HG03378 (cell line): ENCODE measurements around the gene UNC119B.

ENCODE experiments used
- ATAC-seq: cut with Tn5 transposase; IDR thresholded peaks from one replicate; pipeline ENCODE4 v1.9.1; 2021; ENCODE audit warnings: mild to moderate bottlenecking, moderate library complexity; ENCODE audit not compliant: unreplicated experiment

Gene UNC119B

DNA sequence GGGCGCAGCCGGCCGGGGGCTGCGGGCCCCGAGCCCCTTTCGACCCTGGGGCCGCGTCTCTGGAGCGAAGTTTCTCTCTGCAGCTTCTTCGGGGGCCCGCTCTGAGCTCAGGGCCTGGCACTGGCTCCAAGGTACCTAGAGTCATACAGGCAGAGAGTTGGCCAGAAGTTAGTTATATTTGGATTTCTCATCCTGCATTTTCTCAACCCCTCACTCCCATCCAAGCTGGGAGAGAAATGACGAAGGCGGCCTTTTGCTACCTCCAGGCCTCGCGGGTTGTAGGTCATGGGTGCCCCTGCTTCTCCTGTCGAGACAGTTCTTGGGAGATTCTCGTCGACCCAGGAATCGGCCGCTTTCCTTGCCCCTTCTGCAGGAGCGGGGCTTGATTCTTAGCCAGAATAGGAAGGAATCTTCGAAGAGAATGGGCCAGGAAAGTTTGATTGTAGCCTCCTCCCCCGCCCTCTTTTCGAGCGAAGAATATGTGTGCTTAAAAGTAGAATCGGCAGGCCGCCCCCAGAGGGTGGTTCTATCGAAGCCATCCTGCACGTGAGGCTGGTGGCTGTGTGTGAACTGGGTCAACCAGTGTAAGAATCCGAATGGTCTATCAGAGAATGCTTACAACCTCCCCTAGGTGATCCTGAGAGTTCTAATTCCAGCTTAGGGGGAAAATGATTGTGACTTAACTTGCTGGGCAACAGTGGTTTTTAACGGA lies 22.5 kb upstream of the UNC119B start:
- ATAC-seq = no peak

DNA sequence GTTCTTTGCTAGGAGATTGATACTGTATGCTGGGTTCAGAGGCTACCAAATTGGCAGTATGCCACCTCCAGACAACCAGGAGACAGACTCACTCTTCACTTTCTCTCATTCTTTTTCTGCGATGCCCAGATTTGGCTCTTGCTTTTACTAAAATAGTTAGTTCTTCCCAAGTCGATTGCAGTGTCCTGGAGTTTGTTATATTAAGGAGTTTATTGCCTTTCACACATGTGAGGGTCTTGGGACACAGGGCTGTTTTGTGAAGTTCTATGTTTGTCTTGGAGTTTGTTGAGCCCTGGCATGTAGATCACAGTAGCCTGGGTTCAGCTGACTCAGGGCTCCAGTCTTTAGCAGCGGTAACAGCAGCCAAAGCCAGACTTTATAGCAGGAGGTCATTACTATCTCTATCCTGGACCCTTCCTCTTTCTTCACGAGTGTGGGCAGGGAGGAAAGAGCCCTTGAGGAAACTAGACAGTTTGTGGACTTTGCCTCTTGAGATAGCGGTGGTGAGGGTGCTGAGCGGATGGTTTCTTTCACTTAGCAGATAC lies 21.7 kb upstream of the UNC119B start:
- ATAC-seq = no peak

DNA sequence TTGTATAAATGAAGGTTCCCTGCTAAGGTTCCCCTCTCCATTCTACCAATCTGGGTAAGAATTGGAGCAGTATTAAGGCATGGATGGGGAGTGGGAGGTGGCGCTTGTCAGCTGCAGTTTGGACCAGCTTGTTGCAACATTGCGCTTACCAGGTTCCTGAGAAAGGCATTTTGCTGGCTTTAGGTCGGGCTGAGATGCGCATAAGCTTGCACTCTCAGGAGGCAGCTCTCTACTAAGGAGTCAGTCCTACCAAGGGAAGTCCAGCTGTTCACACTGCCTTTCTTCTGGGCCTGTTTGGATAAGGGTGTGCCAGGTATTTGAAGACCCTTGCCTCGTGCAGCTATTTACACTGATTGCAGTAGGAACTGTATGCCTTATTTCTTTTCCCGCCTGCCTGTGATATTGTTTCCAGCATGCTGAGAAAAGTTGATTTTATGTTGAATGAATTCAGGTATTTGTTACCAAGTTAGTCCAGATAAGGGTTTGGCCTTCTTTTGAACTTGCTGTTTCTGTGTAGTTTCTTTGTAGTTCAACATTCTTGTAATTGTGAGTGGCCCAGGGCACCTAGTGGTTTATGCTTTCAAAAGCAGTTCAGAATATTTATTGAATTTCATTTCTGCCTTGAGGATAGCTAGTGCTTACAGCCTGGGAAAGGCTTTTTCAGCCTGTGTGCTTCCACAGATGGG lies 20.7 kb upstream of the UNC119B start:
- no peak for ATAC-seq

DNA sequence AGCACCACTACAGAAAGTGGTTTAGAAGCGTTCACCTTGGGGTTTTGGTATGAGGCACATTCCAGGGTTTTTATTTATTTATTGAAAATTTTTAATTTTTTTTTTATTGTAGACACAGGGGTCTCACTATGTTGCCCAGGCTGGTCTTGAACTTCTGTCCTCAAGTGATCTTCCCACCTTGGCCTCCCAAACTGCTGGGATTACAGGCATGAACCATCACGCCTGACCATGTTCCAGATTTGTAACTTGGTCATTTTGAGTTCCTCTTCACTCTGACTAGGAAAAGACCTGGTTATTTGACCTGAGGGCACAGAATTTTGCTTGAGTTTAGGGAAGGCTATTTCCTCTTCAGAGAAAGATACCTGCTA lies 20.2 kb upstream of the UNC119B start:
- no peak for ATAC-seq

DNA sequence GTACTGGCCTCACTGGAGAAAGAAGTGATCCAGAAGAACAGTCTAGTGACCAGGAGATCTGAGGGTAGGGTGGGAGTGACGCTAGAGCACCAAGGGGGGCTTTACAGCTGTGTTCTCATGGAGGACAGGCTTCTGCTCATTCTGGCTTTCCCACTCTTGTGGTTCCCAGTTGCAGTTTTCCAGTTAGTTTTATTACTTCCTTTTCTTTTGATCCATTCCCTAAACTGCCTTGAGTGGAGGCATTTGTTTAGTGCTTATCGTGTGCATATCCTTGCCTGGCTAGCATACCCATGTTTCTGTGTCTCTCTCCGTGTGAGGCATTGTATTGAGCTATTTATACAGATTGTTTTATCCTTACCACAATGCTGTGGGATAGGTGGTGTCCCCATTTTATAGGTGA lies 19.3 kb upstream of the UNC119B start:
- ATAC-seq = no peak

DNA sequence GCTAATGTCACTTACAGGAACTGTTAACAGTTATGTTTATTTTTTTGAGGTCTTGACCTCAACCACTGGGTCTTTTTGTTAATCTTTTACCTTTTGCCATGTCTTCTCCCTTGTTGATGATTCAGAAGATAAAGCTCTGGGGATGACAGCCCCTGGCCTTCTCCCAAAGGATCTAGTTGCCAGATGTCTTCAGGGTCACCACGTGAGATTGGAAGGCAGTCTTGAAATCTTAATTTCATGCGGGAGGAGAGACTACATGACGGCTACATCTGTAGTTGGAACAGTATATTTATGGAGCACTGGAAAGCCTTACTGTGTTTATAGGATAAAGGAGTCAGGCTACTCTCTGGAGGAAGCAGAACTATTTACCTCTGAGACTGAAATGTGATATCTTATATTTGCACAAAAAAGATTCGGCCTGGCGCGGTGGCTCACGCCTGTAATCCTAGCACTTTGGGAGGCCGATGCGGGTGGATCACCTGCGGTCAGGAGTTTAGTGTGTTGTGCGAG lies 17.7 kb upstream of the UNC119B start:
- no peak for ATAC-seq

DNA sequence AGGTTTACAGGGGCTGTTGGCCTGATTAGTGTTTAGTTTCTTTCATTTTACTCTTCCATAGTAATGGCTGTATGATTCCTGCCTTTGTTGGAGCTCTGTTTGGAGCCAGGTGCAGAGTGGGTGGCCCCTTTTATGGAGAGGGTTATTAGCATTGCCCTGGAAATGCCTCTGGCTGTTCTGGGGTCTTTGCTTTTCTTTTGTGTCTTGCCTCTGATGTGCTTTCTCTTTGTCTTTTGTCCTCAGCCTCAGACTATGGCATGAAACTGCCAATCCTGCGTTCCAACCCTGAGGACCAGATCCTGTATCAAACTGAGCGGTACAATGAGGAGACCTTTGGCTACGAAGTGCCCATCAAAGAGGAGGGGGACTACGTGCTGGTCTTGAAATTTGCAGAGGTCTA lies 16.4 kb upstream of the UNC119B start:
- ATAC-seq = no peak

DNA sequence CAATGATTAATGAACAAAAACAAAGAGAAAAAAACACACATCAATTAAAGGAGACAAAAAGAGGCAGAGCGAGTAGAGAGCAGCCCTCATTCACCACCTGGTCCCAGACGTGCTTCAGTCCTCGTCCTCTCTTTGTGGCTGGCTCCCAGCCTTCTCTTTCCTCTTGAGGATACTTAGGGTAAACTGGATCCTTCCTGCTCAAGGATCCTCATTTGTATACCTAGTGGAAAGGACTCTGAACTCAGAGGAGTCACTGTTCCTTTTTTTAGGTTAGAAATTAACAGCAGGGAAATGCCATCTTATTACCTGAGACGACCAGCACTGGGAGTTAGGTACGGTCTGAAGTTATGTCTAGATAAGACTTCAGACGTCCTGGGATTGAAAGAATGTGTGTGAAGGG lies 13.6 kb upstream of the UNC119B start:
- no peak for ATAC-seq

DNA sequence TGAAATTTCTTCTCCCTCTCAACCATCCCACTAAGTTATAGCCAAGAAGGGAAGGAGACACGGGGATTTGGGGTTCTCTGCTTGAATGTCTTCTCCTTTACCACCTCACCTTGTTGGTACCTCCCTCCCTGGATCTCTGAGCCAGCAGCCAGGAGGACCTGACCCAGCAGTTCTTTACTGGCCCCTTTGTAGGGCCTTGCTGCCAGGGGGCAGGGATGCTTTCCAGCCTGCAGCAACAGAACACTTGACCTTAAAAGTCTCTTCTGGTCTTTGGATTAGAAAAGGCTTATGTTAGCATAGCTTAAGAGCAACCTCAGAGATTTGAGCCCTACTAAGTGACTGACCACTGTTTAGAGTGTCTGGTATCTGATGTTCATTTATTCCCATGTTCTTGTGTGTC lies 12.9 kb upstream of the UNC119B start:
- ATAC-seq = no peak

DNA sequence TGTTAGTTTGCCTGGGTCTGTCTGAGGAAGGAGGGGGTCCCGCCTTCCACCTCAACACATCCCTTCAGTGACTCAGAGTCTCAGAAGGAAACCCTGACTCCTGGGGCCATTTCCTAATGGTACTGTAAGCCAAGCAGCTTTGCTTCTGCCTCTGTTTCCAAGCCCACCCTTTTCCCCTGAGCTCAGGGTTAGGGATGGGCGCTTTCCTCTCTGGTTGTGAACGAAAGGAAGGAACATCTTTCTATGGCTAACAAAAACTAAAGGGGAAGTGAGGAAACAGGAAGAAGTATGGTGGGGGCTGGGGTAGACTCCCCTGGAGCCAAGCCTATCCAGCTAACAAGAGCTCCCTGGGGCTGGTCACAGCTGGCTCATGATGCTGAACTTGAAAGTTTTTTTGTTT lies 11.6 kb upstream of the UNC119B start:
- no peak for ATAC-seq

DNA sequence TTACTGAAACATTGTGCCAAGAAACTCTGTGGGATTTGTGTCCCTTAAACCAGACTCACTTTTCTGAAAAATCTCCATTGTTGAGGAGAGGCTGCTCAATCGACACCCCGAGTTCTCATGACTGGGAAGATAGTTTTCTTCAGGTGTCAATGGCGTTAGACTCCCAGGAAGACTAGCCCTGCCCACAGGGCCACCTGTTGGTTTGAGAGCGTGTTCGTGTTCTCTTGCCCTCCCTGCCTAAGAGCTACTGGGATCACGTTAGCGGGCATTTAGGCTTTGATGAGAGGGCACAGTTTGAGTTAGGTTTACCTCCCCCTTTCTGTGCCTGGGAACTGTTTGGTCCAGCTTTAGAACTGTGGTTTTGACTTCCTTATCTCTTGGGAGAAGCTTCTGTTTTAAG lies 10.7 kb upstream of the UNC119B start:
- ATAC-seq = no peak

DNA sequence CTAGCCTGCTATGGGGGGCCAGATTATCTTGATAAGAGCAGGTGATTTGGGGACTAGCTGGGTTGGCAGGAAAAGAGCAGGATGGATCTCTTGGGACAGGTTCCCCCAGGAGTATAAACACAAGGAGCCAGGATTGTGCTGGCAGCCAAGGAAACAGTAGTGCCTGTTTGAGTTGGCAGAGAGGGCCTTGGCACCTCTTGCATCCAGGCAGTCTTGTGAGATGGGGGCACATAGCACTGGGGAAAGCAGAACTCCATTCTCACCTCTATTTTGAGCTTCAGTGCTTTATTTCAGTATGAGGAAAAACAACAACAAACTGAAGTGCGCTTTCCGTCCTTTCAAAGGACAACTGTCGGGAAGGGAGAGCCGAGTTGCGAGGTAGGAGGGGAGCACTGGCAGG lies 9.4 kb upstream of the UNC119B start:
- ATAC-seq = no peak

DNA sequence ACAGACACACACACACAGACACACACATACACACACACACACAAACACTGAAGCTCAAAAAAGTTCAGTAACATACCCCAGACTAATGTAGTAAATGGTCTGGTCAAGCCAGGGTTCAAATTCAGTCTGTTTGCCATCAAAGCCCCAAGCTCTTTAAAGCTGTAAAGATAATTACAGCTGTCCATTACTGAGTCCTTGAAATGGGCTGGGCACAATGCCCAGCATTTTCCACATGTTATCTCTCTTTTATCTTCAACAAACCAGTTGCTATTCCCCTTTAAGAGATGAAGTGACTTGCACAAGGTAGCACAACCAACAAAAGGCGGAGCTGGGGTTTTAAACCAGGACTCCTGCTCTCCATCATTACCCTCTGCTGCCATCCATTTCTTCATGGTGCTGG lies 7.6 kb upstream of the UNC119B start:
- no peak for ATAC-seq

DNA sequence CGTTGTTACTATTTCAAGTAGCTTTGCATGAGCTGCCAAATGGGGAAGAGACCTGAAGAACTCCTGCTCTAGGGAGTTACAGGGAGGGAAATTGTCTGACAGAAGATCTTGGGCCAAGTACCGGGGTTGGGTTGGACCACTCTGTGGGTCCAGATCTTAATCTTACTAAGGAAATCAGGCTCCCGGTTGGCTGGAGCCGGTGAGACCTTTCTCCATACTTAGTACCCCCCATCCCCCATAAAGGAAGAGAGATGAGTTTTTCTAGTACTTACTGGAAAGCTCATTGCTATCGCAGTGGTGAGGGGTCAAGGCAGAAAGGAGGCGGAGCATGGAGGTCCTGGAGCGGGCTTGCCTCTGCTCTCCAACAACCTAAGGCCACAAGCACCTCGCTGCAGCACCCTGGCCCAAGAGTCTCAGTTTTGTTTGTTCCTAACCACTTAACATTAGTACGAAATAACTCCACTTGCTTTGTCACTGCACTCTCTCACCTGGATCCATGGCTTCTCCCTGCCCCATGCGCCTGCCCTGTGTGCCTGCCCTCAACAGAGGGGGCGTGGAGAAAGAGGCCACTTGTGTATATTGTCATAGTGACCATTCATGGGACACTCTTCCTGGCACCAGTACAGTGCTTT lies 6.8 kb upstream of the UNC119B start:
- ATAC-seq = no peak

DNA sequence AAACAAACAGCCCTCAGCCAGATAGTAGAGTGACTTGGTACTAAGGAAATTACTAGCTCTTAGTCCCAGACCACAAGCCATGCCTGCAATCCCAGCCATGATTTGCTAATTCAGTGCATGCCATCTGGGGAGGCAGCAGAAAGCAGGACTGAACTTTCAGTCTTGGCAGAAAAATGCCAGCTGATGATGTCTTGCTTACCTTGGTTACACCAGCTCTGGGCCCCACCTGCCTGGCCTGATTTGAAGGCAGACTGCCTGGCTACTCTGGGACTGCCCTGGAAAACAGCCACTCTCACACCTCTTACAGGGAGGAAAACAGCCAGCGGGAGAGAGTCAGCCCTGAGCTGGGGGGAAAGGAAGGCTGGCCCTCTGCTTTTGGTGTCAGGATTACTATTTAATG lies 4.6 kb upstream of the UNC119B start:
- no peak for ATAC-seq

DNA sequence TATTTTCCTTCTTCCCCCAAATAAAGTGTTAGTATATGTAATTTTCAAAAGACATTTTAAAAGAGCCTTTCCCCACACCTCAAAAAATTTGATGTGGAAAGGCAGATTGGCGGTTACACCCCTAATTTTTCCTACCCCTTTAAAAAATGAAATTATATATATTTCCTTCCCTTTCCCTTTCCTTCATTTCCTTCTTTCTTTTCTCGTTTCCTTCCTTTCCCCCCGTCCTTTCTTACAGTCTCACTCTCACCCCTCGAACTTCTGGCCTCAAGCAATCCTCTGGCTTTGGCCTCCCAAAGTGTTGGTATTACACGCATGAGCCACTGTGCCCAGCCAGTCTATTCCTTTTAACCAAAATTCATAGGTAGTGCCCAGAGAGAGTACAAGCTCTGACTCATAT lies 4.2 kb upstream of the UNC119B start:
- ATAC-seq = no peak

DNA sequence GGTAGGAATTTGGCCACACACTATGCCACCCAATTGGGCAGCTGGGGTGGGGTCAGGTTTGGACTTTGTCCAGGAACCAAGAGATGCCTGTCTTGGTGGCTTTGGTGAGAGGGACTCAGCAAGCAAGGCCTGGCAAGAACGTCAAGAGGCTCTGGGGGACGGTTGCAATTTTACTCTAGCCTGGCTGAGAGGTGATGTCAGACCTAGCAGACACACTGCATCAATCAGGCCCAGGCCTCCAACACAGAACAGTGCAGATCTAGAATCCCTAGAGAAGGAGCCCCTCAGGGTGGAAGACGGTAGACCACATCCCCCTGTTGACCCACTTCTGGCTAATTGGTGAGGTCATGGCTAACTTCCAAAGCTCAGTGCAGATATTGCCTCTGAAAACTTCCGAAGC lies 1.6 kb upstream of the UNC119B start:
- no peak for ATAC-seq

DNA sequence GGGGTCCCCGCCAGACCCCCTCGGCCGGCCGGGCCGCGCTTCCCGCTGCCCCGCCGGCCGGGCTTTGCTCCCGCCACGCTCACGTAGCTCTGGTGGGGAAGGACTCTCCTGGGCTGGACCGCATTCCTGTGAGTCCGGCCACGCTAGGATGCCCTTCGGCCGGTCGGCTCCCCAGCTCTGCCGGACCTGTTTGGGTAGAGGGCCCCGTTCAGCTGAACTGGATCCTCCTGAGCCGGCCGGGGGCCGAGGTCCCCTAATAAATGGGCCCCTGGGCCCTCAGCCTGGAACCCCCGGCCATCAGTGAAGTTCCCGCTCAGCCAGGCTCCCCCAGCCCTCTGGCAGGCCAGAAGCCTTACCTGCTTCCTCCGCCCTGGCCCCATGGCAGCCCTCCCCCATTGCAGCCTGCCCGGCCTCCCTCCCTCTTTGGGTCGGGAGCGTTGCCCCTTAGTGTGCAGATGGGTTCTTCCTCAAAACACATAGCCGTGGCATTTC lies 593 bp downstream of the UNC119B start:
- ATAC-seq = no peak

DNA sequence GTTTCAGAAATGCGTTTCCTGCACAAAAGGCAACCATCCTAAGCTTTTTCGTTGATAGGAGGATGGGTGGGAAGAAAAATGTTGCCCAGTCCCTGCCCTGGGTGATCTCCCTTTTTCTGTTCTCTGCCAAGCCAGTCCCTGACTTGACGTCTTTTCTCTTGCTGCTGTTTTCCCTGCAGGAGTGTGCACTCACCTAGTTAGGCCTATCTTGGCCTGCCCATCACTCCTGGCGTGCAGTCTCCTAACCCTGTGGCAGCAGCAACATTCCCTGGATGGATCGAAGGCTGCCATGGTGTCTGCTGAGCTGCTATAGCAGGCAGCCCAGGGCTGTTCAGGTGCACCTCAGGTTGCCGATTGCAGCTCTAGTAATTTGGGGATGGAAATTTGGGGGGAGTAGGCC lies 1.2 kb downstream of the UNC119B start:
- no peak for ATAC-seq

DNA sequence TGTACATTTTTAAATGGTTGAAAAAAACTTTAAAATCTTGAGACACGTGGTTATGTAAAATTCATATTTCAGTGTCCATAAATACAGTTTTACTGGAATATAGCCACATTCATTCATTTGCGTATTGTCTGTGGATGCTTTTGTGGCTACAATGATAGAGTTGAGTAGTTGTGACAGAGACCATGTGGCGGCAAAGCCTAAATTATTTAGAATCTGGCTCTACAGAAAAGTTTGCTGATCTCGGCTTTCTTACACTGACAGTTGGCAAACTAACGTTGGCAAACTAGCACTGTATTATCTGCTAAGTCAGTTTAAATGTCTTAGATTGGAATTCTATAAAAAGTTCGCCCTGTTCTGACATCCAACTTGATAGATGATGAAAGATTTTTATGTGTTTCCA lies 2.4 kb downstream of the UNC119B start:
- no peak for ATAC-seq

DNA sequence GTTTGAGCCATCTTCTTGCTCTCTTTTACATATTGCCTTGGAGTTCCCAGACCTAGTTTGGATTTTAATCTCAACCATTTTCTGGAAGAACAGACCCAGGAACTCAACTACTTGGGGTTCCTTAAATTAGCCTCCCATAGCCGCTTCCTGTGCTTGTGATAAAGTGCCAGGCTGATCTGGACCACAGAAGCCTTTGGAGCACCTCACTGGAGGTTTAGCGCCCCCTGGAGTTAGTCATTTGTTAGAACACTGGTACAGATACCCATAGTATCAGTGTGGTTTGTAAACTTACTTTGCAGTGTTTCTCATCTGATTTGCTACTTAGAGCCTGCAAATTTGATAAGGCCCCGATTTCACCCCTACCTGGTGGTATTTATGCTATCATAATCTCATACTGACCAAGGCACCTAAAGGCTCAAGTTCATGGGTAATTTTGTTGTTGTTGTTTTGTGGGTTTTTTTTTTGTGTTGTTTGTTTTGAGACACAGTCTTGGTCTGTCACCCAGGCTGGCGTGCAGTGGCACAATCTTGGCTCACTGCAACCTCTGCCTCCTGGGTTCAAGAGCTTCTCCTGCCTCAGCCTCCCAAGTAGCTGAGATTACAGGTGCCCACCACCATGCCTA lies 3.7 kb downstream of the UNC119B start:
- ATAC-seq = no peak
